Epithelial cell of esophagus (primary cell): ENCODE measurements around the gene DTD2.
"Not testable (repeated sequence)": the region's sequence is repeated elsewhere in the genome, so short reads cannot be mapped to it uniquely, and the experiment has no call there.

Experiments used
- DNase-seq: peaks from one replicate; pipeline ENCODE4 v3.0.0; 2010; ENCODE audit warnings: low read depth
- H3K4me3 ChIP-seq: 2 replicates; pipeline ENCODE4 v1.5.1; 2011; ENCODE audit warnings: mild to moderate bottlenecking, low read length, control low read depth
- TF ChIP-seq, protein P1 (sequence below): IDR thresholded peaks from 2 replicates; pipeline ENCODE4 v1.5.1; 2011; ENCODE audit warnings: low read depth, mild to moderate bottlenecking, low read length, control low read depth, inconsistent platforms; ENCODE audit not compliant: insufficient read depth; ENCODE audit errors: missing control alignments

The DTD2 gene

DNA sequence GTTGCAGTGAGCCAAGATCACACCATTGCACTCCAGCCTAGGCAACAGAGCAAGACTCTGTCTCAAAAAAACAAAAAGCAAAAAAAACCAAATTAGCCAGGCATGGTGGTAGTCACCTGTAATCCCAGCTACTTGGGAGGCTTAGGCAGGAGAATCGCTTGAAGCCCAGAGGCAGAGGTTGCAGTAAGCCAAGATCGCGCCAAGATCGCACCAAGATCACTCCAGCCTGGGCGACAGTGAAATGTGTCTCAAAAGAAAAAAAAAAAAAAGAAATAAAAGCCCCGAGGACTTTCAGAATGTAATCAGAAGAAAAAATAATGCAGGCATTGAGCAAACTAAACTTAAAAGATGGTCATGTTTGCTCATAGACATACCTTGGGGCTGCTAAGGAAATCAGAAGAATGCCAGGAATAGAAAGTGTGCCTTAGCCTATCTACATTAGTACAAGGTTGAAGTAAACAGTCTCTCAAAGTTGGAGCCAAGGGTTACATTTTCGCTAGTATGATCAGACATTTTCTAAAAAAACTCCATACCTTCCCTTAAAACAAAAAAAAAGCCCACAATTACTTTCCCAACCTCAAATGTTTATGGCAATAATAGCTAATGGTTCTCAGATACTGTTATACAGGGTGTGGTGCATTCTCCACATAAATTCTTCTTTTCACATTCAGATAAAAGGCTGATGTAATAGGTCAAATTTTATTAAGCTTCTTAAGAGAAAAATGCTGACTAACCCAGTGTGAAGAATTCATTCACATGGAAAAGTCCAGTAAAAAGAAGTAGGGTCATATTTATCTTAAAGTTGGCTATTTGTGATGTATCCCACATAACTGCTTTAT lies 15.8 kb downstream of the DTD2 start:
- no peak overlapping the region for H3K4me3 ChIP-seq
- DNase-seq = peak; percentile 18
- TF ChIP-seq, protein P1, sequence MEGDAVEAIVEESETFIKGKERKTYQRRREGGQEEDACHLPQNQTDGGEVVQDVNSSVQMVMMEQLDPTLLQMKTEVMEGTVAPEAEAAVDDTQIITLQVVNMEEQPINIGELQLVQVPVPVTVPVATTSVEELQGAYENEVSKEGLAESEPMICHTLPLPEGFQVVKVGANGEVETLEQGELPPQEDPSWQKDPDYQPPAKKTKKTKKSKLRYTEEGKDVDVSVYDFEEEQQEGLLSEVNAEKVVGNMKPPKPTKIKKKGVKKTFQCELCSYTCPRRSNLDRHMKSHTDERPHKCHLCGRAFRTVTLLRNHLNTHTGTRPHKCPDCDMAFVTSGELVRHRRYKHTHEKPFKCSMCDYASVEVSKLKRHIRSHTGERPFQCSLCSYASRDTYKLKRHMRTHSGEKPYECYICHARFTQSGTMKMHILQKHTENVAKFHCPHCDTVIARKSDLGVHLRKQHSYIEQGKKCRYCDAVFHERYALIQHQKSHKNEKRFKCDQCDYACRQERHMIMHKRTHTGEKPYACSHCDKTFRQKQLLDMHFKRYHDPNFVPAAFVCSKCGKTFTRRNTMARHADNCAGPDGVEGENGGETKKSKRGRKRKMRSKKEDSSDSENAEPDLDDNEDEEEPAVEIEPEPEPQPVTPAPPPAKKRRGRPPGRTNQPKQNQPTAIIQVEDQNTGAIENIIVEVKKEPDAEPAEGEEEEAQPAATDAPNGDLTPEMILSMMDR = no peak

DNA sequence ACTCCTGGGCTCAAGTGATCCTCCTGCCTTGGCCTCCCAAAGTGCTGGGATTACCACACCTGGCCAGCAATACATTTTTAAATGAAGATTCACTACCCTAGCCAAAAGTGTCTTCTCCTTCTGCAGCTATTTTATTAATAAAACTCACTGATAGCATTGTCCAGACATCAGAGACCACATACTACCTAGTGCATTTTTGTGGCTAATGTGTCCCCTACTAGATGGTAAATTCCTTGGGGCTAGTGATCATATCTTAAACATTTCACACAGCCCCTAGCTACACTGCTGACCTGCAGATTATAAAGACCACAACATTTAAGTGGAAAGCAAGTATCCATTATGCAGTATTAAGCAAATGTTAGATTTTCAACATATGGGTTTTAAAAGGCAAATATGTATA lies 17.0 kb downstream of the DTD2 start:
- TF ChIP-seq, protein P1 = no peak
- no peak for DNase-seq
- no peak overlapping the region for H3K4me3 ChIP-seq

DNA sequence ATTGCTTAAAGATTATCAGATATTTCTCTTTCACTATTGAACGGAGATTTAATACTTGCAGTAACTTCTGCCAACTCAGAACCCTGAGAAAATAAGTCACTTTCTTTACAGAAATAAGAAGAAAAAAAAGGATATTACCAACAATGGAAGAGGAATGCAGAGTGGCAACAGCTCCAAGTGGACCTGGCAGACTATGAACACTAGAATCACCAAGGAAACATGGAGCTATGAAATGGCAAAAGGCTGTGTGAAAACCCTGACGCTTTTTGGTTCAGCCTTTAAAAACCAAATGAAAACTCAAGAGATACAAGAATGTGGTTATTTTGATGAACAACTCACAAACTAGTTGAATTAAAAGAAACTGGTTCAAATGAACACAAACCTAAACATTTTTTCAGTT lies 17.7 kb downstream of the DTD2 start:
- TF ChIP-seq, protein P1 = no peak
- no peak overlapping the region for H3K4me3 ChIP-seq
- DNase-seq = no peak

DNA sequence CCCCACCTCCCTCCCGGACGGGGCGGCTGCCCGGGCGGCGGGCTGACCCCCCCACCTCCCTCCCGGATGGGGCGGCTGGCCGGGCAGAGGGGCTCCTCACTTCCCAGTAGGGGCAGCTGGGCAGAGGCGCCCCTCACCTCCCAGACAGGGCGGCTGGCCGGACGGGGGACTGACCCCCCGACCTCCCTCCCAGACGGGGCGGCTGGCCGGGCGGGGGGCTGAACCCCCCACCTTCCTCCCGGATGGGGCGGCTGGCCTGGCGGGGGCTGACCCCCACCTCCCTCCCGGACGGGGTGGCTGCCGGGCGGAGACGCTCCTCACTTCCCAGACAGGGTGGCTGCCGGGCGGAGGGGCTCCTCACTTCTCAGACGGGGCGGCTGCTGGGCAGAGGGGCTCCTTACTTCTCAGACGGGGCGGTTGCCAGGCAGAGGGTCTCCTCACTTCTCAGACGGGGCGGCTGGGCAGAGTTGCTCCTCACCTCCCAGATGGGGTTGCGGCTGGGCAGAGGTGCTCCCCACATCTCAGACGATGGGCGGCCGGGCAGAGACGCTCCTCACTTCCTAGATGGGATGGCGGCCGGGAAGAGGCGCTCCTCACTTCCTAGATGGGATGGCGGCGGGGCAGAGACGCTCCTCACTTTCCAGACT lies 20.1 kb downstream of the DTD2 start:
- DNase-seq, H3K4me3 ChIP-seq: not testable (repeated sequence)

DNA sequence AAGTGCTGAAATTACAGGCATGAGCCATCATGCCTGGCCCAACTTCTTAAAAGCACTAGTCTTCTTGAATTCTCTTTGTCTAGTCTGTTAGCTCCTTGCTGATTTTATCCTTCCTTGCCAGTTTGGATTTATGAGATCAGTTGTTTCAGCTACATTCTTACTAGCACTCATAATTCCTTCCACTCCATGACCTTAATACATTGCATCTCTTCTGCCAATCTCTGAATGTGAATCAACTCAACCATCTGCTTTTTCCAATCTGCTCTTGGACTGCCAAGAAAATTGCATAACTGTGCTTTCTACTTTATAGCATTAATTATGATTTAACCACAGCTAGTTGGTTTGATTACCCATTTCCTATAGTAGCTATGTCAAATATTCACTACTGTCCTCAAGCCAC lies 22.0 kb downstream of the DTD2 start:
- TF ChIP-seq, protein P1 = no peak
- H3K4me3 ChIP-seq = no peak overlapping the region
- DNase-seq = no peak

DNA sequence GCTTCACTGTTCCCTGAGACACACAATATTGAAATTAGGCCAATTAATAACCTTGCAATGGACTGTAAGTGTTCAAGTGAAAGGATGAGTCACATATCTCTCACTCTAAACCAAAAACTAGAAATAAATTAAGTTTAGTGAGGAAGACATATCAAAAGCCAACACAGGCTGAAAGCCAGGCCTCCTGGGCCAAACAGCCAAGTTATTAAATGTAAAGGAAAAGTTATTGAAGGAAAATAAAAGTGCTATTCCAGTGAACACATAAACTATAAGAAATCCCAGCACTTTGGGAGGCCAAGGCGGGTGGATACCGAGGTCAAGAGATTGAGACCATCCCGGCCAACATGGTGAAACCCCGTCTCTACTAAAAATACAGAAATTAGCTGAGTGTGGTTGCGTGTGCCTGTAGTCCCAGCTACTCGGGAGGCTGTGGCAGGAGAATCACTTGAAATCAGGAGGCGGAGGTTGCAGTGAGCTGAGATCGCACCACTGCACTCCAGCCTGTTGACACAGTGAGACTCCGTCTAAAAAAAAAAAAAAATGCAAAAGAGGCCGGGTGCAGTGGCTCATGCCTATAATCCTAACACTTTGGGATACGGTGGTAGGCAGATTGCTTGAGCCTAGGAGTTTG lies 26.6 kb downstream of the DTD2 start:
- no peak for DNase-seq
- TF ChIP-seq, protein P1 = no peak

DNA sequence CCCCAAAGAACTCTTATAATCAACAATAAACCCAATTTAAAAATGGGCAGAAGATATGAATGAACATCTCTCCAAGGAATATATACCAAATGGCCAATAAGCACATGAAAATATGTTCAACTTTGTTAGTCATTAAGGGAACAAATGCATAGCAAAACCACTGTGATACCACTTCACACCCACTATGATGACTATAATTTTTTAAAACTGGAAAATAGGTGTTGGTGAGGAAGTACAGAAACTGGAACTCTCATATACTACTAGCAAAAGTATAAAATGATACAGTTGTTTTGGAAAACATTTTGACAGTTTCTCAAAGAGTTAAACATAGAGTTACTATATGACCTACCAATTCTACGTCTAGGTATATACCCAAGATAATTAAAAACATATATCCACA lies 27.5 kb downstream of the DTD2 start:
- DNase-seq = no peak
- TF ChIP-seq, protein P1 = no peak
- no peak overlapping the region for H3K4me3 ChIP-seq

More for the DNA sequence above, 26.6 kb downstream of the DTD2 start:
- H3K4me3 ChIP-seq = no peak overlapping the region
